Islet of Langerhans (tissue), 1 donor: Measurements from ENCODE around the gene GBA2.

Experiments
- FAIRE-seq: peaks from one replicate; lab custom pipeline; 2011; peaks lifted over from hg19 to GRCh38; lab: Jason Lieb, UNC

The GBA2 gene

DNA sequence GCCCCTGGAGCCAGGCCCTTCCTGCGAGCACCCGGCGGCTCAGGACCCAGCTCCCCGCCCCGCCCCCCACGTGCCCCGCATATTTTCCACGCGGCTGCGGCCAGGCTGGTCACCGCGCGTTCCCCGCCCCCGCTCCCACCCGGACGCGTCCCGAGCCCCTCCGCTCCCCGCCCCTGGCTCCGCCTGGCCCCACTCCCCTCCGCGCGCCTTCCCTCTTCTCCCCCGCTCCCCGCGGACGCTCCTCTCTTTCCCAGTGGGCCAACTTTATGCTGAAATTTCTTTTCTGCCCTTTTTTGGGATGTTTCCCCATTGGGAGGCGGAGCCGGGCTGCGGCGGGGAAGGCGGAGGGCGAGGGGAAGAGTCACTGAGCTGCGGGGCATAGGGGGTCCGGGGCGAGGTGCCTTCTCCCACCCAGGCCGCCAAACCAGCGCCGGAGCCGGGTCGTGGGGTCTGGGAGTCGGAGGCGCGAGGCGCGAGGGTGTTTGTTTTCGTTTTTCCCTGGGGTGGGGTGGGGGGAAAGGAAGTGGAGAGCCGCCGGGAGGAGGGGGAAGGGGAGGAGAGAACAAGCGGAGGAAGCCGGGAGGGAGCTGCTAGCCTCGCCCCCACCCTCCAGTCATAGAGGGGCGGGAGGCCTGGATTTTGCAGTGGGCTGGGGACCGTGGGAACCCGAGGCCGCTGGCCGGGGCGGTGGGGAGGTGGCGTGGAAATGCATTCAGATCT is 58.3 kb downstream of the GBA2 start:
- FAIRE-seq, result no peak

GRCh38 chr9:35690294-35690613 is 58.8 kb downstream of the GBA2 start:
- no peak for FAIRE-seq

GRCh38 chr9:35689542-35690293 is 59.3 kb downstream of the GBA2 start, which contains the start of gene TPM2:
Gene TPM2 (minus strand): TSS chr9:35689925. CDS start chr9:35689817, 108 bp downstream.
- FAIRE-seq, result no peak

DNA sequence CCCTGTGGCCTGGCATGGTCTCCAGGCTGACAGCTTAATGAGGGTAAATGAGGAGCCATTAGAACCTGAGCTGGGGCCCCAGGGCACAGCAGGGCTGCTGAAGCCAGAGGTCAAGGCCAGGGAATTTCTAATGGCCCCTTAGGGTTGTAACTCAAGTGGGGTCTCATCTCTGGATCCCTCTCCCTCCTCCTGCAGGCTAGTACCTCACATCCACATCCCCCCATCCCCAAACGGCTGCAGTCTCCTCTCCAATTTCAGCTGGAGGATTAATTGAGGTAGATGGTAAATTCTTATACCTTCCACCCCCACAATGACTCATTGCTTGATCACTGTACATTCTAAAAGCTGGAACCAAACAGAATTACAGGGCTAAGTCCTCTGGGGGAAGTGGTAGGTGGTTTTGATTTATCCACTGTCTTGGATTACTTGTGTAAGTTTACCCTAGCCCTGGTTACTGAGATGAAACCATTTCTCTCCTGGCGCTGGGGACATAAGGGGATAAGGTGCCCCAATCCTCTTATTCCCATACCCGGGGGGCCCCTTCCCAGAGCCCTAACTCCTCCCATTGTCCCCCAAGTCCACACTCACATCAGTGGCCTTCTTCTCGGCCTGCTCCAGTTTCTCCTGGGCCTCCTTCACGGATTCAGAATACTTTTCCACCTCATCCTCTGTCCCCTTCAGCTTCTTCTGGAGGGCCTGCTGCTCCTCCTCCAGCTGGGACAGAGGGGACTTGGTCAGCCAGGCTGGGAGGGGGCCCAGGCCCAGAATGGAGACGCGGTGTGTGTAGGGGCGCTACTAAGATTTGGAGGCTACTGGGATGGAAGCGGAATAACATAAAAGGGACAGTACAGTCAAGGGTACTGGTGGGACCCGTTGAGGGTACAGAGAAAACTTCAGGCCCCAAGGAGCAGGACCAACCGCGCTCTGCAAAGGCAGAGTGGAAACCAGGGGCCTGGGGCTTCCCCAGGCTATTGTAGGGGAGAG is 60.2 kb downstream of the GBA2 start:
- FAIRE-seq, result no peak

DNA sequence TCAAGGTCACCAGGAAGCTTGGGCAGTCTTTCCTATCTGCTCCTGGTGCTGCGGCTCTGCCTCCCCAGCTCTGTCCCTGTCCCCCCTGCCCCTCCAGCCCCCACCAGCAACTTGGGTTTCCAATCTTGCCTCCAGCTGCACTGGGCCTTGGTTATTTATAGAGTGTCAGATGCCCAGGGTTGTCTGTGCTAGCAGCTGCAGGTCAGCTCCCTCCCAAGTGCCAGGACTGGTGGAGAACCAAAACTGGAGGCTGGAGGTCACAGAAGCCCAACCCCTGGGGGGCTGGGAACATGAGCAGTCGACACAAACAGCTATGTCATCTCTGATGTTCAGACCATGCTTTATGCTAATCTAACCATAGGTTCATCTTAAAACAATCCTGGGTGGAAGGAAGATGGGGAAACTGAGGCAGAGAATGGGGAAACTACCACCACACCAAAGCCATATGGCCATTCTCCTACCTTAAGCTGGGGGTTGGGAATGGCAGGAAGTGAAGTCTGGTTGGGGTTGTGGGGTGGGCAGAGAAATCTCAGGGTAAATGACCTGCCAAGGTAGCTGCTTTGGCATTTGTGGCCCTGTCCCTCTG is 61.0 kb downstream of the GBA2 start:
- FAIRE-seq, result no peak

GRCh38 chr9:35687306-35687705 is 61.7 kb downstream of the GBA2 start:
- FAIRE-seq, result no peak
